ENCODE measurements around the gene HTR3A.

The HTR3A gene

GRCh38 chr11:114025329-114025907, 50.5 kb downstream of the HTR3A start:
- no peak for DNase-seq

- peak; percentile 10 for DNase-seq
These were observed 51.4 kb downstream of the HTR3A start for GRCh38 chr11:114026355-114026754.

GRCh38 chr11:114027391-114027790, 52.5 kb downstream of the HTR3A start:
- DNase-seq = no peak

- no peak for DNase-seq
These were observed 53.0 kb downstream of the HTR3A start for GRCh38 chr11:114027926-114028325.

GRCh38 chr11:114031246-114031966, 56.5 kb downstream of the HTR3A start:
- no peak for DNase-seq

GRCh38 chr11:114031967-114032320, 57.0 kb downstream of the HTR3A start:
- DNase-seq = no peak

GRCh38 chr11:114033066-114033465, 58.2 kb downstream of the HTR3A start:
- no peak for DNase-seq

- no peak for DNase-seq
These were observed 58.7 kb downstream of the HTR3A start for GRCh38 chr11:114033572-114033971.

- no peak for DNase-seq
These were observed 60.0 kb downstream of the HTR3A start for GRCh38 chr11:114034956-114035355.

GRCh38 chr11:114036147-114036811, 61.4 kb downstream of the HTR3A start:
- peak; percentile 33 for DNase-seq

GRCh38 chr11:114036958-114037357, 62.0 kb downstream of the HTR3A start:
- no peak for DNase-seq

GRCh38 chr11:114039551-114039950, 64.6 kb downstream of the HTR3A start:
- no peak for DNase-seq
